Adrenal gland (tissue), 5 donors: ENCODE results near the gene COL2A1.

Experiments
- POLR2A ChIP-seq, 2 donors: fragments of 450-650 bp; IDR thresholded peaks; one replicate each; pipeline ENCODE4 v1.6.1; 2017; ENCODE audit warnings: antibody characterized with exemption in 2 of 2, mild to moderate bottlenecking in 2 of 2, moderate library complexity in 1 of 2
- TF ChIP-seq, protein P1 (sequence below), 6 experiments: fragments of 450-650 bp in 4 of 6; fragments of 200-600 bp in 2 of 6; sonication (generic) in 1 of 6; IDR thresholded peaks; 1 replicate in 5 of 6; 2 replicates in 1 of 6; pipeline versions ENCODE4 v1.5.1 to v1.8.0; 2016 to 2021; ENCODE audit warnings: antibody characterized with exemption in 6 of 6, mild to moderate bottlenecking in 2 of 6, moderate library complexity in 1 of 6
- donor health status: DM: no; HTN: no; CAD: no.

DNA sequence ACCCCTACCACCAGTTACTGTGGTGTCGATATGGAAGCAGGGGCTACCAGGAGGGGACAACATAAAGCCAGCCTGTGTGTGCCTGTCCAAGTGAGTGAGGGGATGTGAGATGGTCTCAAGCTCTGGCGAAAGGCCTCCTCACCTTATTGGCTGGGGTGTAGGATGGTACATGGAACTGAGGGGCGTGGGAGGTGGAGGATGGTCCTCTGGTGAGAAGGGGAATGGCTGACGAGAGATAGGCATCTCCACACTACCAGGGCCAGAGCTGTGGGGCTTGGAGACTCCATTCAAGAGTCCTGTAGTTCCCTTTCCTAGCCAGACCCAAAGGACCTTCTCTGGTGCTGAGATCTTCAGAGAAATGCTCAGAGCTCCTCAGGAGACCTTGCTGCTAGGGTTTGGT lies 32.5 kb upstream of the COL2A1 start:
- TF ChIP-seq, protein P1, sequence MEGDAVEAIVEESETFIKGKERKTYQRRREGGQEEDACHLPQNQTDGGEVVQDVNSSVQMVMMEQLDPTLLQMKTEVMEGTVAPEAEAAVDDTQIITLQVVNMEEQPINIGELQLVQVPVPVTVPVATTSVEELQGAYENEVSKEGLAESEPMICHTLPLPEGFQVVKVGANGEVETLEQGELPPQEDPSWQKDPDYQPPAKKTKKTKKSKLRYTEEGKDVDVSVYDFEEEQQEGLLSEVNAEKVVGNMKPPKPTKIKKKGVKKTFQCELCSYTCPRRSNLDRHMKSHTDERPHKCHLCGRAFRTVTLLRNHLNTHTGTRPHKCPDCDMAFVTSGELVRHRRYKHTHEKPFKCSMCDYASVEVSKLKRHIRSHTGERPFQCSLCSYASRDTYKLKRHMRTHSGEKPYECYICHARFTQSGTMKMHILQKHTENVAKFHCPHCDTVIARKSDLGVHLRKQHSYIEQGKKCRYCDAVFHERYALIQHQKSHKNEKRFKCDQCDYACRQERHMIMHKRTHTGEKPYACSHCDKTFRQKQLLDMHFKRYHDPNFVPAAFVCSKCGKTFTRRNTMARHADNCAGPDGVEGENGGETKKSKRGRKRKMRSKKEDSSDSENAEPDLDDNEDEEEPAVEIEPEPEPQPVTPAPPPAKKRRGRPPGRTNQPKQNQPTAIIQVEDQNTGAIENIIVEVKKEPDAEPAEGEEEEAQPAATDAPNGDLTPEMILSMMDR (IDR thresholded peaks at IDR 0.05), result no peak
- TF ChIP-seq POLR2A (IDR thresholded peaks at IDR 0.05), result no peak
